SHP77 (cell line): ENCODE results near the gene ANKRD60.

Experiments
- DNase-seq, 2 experiments: peaks; one replicate each; lab custom pipeline; 2025; lab: John Stamatoyannopoulos, UW

Gene ANKRD60

DNA sequence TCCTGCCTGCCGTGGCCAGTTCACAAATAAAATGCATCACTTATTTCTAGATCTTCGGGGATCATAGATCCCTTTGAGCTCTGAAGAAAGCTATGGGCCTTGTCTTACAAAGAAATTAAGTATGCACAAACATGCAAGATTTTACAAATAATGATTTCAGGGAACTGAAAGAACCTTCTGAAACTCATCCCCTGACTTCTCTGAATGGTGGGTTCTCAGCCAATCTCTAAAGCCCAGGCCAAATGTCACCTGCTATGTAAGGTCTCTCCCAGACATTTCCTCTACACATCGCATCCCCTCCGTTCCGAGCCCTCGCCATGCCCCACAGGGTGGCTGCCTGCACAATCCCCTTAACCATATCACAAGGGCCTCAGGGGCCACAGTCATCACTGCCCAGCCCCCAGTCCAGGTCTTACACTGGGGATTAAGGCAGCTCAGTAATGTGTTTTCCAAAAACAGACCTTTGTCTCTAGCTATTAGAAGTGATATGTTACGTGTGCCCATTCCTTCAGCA lies 16.1 kb upstream of the ANKRD60 start:
- no peak for DNase-seq

DNA sequence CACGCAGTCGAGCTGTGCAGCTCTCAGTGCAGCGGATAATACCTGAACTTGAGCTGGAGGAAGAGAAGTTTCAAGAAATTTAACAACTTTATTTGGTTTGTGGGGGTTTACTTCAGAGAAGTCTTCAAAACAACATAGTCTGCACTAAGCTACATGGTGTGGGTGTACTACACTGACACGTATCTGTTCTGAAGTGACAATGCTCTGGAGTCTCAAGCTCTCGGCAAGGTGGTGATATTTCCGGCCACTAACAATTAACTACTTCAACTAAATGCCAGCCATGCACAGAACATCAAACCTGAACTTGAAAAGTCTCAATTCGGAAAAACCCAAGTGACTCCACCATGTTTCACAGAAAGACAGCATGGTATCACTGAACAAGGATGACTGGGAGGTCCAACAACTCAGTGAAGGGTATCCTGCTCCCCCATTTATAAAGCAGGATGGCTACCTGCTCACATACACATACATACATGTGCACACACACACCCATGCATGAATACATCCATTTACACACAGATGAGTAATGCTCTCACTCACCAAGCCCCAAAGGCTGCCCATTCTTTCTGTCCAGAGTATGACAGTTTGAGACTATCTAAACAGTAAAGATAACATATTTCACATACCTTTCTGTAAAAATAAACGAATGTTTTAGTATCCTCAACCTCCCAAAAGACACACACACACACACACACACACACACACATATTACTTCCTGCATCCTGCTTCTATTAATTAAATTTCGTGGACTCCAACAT lies 15.4 kb upstream of the ANKRD60 start:
- DNase-seq = no peak

DNA sequence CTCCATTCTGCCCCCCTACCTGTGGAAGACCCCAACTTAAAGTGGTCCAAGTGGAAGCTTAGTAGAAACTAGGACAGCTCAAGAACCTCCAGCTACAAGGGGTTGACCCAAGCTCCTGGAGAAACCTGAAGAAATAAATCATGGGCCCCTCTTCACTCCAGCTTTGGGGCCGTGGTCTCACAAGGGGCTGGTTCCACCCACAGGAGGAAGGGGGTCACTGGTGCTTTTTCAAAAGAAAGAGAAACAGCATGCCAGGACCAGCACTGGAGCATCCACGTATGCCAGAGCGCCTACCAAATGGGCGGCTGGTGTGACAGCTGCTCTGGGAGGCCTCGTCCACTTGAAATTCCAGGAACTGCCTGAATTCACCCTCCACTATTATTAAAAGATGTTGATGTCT lies 14.4 kb upstream of the ANKRD60 start:
- DNase-seq = no peak

DNA sequence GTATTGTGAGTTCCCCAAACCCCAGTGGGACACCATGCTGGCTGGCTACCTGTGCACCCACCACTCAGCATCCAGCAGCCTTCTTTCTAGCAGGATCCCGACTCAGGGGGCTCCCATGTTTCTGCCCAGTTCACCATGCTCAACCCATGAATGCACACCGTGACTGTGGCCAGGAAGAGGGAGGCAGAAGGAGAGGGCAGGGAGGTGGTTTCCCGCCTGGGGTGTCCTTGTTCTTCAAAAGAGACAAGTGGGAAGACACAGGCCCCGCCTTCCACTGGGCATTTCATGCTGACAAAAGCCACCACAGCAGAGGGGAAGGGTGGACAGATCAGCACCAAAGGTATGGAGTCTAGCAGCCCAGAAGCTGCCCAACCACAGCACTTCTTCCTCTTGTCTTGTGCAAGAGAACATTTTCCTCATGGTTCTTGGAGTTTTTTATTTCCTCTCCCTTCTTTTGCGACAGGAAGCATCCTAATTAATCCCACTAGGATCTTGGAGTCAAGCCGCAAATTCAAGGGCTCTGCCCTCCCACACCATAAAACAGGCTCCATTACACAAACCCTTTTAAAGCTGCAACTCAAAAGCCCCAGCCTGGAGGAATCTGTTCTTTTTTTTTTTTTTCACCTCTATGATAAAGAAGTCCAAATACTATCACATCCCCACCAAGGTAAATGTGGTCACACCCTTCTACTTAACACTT lies 13.5 kb upstream of the ANKRD60 start:
- no peak for DNase-seq

DNA sequence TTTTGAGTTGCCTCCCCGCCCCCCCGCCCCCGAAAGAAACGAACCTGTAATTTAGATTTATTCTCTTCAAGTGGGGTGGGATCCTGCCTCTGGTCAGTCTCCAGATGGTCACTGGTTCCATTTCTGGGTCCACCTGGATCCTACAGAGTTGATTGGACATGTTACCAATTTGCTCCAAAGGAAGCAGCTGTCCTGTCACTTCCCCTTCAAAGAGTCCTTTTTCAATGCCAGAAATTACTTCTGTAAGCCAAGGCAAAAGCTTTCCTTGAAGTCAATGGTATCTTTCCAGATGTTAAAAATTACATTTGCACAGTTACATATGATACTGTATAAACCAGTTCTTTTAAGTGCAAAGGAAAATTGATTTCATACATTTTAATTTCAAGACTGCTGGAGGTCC lies 12.0 kb upstream of the ANKRD60 start:
- DNase-seq = no peak

DNA sequence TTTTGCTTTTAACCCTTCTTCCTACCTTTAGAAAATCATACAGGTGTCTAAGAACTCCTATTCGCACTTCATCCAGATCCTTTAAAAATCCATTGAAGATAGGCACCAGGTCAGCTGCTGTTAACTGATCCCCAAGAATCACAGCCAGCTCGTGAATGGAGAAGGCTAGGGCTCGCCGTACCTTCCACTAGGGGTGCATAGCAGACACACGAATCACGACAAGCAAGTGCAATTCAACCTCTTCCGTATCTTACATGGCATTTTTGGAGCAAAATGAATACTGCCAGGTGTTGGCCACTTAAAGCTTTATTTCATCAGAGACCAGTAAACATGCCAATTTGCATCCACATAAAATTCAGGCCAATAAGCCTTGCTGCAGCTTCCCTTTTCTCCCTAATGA lies 10.8 kb upstream of the ANKRD60 start:
- no peak for DNase-seq

DNA sequence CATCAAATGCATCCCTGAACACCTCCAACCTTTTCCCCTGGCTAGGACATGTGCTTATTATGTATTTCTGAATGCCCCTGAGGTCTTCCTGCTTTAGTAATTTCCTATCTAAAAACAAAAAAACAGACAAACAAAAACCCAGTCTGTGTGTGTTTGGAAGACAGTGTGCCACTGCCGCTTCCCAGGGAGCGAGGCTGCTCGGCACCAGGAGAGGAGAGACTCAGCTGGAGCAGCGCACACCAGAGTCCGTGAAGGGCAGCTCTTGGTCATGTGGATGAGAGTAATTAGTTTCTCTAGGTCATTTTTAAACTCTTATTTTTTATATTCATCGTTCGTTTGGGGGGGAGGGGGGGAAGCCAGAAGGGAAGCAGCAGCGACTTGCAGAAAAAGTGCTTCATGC lies 10.0 kb upstream of the ANKRD60 start:
- peak in 1 of 2 experiments; percentile 41 for DNase-seq

DNA sequence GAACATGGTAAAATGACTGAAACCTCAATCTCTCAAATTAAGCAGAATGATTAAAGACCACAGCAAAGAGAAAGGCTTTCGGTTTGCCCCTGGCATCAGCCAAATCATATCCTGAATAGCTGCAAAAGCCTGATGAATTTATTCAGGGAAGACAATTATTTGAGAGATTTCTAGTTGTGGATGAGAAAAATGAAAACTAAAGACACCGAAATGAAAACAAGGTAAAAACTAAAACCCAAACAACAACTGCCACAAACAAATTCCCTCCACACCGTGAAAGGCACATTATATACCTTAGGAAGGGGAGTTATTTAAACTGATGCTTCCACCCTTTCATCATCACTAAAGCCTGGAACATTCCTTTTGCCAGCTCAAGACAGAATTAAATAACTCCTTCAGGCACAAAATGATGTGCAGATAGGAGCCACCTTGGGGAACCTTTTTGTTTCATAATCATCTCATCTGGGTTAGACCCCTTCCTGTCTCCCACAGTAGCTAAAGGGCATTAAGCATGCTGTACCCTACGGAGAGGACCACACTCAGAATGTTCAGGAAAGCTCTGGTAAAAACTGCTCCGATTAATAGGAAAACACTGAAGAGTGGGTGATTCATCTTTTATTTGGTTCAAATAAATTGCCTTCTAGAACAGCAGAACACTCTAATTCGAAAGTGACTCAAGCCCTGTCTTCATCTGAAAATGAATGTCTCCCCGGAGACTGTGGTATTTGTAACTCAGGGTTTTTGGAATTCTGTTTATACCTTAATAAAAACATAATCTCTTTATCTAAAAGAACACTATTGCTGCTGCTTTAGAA lies 9.1 kb upstream of the ANKRD60 start:
- DNase-seq = no peak

DNA sequence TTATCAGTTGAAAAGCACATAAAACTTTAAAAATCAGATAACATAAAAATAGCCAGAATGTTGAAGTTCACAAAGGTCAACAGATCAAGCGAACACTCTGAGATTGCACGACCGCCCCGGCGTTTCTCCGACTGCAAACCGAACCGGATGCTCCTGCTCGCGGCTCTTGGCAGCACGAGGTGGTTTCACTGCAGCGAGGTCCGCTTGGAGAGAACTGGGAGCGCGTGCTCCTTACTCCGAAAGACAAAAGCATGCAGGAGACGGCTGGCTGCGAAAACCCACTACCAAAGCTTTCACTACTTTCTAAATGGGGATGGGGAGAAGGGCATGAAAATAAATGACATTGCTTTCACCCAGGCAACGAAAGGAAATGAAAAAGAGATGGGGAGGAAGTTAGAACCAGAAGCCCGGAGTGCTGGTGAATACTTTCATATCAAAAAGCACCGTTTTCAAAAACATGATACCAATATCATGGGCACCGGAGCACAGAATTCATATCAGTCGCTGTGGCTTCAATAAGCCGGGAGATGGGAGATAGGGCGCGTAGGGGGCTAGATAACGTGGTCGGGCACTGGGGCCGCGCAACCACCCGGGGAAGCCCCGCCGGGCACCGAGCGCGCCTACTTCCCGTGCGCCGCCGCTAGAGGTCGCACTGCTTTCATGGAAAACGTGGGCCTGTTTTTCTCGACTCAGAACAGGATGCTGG lies 8.3 kb upstream of the ANKRD60 start:
- peak; percentile 67 to 83 for DNase-seq

DNA sequence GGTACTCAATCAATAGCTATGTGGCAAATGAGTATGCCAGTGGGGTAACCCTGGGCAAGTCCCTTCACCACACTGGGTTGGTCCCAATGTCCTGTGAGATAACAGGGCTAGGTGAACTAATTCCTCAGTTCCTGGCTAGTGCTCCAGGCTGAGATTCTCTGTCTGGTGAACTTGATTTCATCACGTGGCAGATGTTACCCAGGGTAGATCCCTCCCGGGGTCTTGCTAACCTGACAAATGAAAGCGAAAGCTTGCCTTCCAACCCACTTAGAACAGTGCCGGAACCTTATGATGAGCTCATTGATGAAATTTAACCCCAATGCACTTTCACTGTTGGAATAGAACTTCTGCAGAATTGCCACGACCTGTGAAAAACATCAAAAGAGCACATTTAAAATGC lies 6.6 kb upstream of the ANKRD60 start:
- no peak for DNase-seq

DNA sequence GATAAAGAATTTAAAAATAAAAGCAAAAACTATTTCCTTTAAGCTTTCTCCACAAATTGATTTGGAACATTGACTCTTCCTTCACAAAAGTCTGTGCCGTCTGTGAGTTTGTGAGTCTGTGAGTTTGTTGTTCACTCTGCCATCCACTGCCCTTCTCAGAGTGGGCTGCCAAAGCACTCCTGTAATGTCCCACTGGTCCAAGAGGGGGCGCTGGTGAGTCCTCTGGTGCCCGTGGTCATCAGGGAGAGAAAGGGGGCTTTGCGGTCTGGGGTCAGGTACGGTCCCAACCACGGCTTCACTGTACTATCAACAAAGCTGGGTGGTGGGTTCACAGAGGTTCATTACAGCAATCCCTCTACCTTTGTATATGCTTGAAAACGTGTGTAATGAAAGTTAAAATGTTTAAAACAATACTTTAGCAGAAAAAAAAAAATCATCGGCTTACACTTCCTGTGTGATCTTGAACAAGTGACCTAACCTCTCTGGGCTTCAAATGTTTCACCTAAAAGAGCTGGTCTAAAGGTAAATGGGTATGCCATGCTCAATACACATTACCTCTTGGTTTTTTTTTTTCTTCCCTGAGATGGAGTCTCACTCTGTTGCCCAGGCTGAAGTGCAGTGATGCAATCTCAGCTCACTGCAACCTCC lies 5.6 kb upstream of the ANKRD60 start:
- no peak for DNase-seq

DNA sequence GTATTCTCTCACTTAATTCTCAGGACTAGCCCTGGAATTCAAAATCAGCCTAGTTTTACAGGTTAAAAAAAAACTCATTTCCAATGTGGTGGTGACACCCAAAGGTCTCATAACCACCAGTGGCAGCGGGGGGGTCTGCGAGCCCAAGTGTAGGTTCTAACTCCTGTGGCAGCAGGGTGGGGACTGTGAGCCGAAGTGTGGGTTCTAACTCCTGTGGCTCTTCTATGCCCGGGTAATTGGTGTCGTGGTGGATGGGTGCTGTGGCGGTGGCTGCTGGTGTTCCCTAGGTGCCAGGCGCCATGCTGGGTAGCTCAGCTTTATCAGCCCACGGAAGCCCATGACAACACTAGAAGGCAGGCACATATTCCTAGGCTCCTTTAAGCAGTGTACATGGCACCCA lies 4.9 kb upstream of the ANKRD60 start:
- no peak for DNase-seq

DNA sequence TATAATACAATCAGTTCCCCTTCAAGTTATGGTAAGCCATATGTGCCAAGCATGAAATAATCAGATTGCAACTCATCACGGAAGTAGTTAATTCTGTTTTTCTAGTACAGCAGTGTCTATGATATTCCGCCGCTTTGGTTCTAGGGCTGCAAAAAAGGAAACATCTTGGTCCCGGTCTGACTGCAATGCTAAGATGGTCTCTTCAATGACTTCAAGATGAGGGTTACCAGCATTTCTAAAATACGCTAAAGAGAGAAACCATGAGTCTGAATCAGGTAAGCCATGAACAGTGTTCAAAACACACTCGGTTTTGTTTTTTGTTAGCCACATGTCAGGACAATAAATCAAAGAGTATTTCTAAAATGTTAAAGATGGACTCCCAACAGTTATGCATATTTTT lies 3.2 kb upstream of the ANKRD60 start:
- DNase-seq = peak; percentile 20 to 25

DNA sequence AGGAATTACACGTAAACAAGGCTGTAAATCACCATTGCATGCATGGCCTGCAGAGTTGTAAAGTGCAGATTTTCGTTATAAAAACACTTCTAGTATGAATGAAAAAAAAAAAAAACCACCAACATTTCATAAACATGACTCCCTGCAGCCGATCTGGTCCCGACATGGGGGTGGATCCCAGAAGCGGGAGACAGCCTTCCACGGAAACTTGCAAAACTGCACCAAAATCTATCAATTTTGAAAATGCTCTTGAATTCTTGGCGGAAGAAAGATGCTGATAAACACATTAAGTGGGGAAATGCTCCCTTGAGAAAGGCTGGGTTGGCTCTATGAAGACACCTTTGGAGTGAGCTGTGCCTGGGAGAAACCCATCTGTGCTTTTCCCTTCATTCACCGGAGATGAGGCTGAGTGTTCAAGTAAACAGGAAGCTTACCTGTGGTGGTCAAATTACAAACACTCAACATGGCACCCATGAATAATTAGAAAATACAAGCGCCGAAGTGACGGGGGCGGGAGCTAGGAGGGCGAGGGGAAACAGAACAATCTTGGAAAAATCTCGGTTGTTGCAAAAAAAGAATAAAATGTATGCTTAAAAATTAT lies 845 bp upstream of the ANKRD60 start:
- no peak for DNase-seq

DNA sequence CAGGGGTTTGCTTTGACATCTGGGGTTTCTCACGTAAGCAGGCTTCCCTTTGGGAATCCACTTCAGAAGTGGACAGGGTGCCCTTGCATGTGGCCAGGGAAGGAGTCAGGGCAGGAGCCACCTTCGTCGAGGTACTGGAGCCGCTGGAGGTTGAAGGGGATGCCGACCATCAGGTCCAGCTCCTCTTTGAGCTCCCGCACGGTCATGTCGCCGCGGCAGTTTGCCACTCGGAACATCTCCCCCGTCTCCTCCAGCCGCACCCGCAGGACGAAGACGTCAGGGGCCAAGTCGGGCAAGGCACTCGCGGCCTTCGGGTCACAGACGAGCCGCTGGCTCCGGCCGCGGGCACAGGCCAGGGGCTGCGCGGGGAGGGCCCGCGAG lies 360 bp downstream of the ANKRD60 start:
- no peak for DNase-seq

DNA sequence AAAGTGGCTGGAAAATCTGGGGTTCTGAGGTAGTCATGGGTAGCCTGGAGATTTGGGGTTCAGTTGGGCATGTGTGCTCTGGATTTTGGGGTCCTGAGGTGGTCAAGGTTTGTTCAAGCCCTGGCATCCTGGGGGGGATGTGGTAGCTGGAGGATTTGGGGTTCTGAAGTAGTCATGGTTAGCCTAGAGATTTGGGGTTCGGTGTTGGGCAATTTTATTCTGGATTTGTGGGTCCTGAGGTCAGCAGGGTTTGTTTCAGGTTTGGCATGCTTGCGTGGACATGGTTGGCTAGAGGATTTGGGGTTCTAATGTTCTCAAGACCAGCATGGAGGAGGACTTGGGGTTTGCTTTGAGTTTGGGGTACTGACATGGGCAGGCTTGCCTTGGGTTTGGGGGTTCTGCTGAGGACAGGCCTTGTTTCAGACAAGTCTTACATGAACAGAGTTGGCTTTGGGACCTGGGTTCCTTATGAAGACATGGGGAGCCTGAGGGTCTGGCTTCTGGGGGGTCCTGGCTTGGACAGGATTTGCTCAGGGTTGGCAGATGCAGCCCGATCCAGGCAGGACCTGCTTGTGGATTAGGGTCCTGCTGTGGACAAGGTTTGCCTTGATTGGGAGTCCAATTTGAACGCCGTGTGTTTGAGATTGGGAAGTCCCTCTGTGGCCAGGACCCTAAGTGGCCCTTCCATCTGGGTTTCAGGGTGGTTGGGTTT lies 906 bp downstream of the ANKRD60 start:
- DNase-seq = no peak

DNA sequence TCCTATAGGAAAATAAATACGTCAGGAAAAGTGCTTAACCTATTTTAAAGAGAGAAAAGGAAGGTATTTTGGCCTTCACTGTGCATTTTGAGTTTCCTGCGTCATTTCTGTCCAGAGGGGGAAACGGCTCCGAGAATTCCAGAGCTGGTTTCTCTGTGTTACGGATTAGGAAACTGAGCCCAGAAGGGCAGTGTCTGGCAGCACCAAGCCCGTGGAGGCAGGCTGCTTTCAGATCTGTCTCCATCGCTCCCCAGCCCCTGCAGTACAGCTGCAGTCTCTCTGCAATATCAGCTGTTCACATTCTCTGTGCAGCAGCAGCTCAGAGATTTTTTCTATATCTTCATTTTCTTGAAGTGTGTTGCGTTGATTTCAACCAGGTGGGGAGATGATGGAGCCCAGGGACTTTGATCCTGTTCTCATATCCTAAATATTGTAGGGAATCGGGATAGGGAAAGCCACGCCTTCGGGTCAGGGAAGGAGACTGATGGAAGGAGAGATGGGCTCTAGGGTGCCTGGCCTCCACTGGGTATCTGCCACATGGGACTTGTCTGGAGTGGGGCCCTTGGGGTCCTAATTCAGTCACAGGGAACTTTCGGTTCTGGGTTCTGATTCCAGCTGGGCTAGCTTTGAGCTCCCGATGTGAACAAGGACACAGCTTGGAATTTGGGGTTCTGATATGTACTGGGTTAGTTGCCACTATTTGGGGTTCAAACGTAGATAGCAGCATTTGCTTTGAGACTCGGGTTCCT lies 2.8 kb downstream of the ANKRD60 start:
- DNase-seq = no peak

DNA sequence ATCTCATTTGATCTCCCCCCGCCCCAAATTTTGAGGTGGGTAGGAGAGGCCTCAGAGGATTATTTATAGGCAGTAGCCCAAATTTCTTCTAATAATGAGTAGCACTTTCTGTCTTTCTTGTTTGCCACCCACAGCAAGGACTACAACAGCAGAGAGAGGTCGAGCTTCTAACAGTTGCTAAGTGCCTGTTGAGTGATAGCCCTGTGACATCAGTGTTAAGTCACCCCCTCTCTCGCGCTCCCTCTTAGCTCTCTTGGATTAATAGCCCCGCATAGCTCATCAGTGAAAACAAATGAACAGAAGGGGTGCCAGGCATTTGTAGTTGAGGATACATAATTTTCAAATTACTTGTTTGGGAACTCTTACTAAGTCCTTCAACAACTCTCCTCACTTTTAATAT lies 3.5 kb downstream of the ANKRD60 start:
- no peak for DNase-seq

DNA sequence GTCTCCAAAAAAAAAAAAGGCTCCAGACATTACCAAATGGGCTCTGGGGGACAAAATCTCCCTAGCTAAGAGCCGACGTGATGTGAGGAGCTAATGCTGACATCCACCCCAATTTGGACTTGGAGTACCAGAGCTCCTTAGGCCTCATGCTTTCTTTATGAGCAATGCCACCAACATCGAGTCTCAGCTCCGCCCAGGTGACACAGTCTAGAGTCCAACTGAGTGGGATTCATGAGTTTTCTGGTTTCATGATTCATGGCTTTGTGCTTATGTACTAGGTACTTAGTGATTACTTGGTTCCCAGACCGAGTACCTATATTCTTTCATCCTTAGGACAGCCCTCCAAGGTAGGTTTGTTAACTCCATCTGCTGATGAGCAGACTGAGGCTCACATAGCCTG lies 4.4 kb downstream of the ANKRD60 start:
- DNase-seq = no peak
